SK-N-SH treated with all-trans-retinoic acid at 6 μM for 48 hours (cell line): ENCODE measurements around the gene NDUFB2.

Source experiments
- ATAC-seq: fragments of 200-7000 bp; cut with Tn5 transposase; 3 replicates; pipeline ENCODE4 v1.9.1; 2020; ENCODE audit warnings: mild to moderate bottlenecking, moderate library complexity
- ARNTL ChIP-seq: fragments of 450-650 bp; formaldehyde crosslinking; IDR thresholded peaks from 2 replicates; pipeline ENCODE4 v1.5.0; 2020; ENCODE audit warnings: low read depth, mild to moderate bottlenecking, moderate library complexity, borderline replicate concordance
- CSDC2 ChIP-seq: fragments of 250-450 bp; sonication (Bioruptor Pico); IDR thresholded peaks from 2 replicates; pipeline ENCODE4 v1.5.0; 2020; ENCODE audit warnings: mild to moderate bottlenecking, moderate library complexity
- ESRRG ChIP-seq: fragments of 250-450 bp; sonication (Bioruptor Pico); IDR thresholded peaks from 2 replicates; pipeline ENCODE4 v1.6.1; 2021; ENCODE audit warnings: mild to moderate bottlenecking
- GLIS3 ChIP-seq: fragments of 250-450 bp; sonication (Bioruptor Pico); IDR thresholded peaks from 2 replicates; pipeline ENCODE4 v1.5.0; 2020; ENCODE audit warnings: mild to moderate bottlenecking, moderate library complexity
- ISL1 ChIP-seq: fragments of 250-450 bp; sonication (Bioruptor Pico); IDR thresholded peaks from 2 replicates; pipeline ENCODE4 v2.1.2; 2022; ENCODE audit warnings: mild to moderate bottlenecking, moderate library complexity
- OSR1 ChIP-seq: fragments of 250-450 bp; sonication (Bioruptor Pico); IDR thresholded peaks from 2 replicates; pipeline ENCODE4 v1.8.0; 2022; ENCODE audit warnings: moderate library complexity, mild to moderate bottlenecking, inconsistent platforms
- PPARA ChIP-seq: fragments of 250-450 bp; sonication (Bioruptor Pico); IDR thresholded peaks from 2 replicates; pipeline ENCODE4 v1.5.0; 2020; ENCODE audit warnings: mild to moderate bottlenecking, borderline replicate concordance
- RARB ChIP-seq: fragments of 250-450 bp; sonication (Bioruptor Pico); IDR thresholded peaks from 2 replicates; pipeline ENCODE4 v1.8.0; 2021; ENCODE audit warnings: mild to moderate bottlenecking, moderate library complexity
- SNAI2 ChIP-seq: fragments of 250-450 bp; sonication (Bioruptor Pico); IDR thresholded peaks from 2 replicates; pipeline ENCODE4 v1.5.0; 2020; ENCODE audit warnings: mild to moderate bottlenecking, moderate library complexity
- TOX ChIP-seq: fragments of 250-450 bp; sonication (Bioruptor Pico); IDR thresholded peaks from 2 replicates; pipeline ENCODE4 v1.8.0; 2021; ENCODE audit warnings: mild to moderate bottlenecking, moderate library complexity, borderline replicate concordance
- ZC3H10 ChIP-seq: fragments of 250-450 bp; sonication (Bioruptor Pico); IDR thresholded peaks from 2 replicates; pipeline ENCODE4 v1.5.1; 2021; ENCODE audit warnings: mild to moderate bottlenecking, moderate library complexity
- ZNF565 ChIP-seq: fragments of 450-650 bp; formaldehyde crosslinking; conservative IDR thresholded peaks from 2 replicates; pipeline ENCODE4 v1.5.0; 2020; ENCODE audit warnings: low read depth, mild to moderate bottlenecking, moderate library complexity
- ZNF70 ChIP-seq: fragments of 450-650 bp; formaldehyde crosslinking; IDR thresholded peaks from 2 replicates; pipeline ENCODE4 v1.5.0; 2020; ENCODE audit warnings: mild to moderate bottlenecking, moderate library complexity
- TF ChIP-seq, protein P1 (sequence below): fragments of 250-450 bp; sonication (Bioruptor Pico); IDR thresholded peaks from 2 replicates; pipeline ENCODE4 v1.5.0; 2020; ENCODE audit warnings: mild to moderate bottlenecking, moderate library complexity
- TF ChIP-seq, protein P2 (sequence below): fragments of 250-450 bp; sonication (Bioruptor Pico); IDR thresholded peaks from 2 replicates; pipeline ENCODE4 v1.5.1; 2020; ENCODE audit warnings: low read depth, mild to moderate bottlenecking, moderate library complexity
- TF ChIP-seq, protein P3 (sequence below): fragments of 250-450 bp; sonication (Bioruptor Pico); IDR thresholded peaks from 2 replicates; pipeline ENCODE4 v1.8.0; 2020; ENCODE audit warnings: mild to moderate bottlenecking, moderate library complexity, borderline replicate concordance
- TF ChIP-seq, protein P4 (sequence below): fragments of 250-450 bp; sonication (Bioruptor Pico); IDR thresholded peaks from 2 replicates; pipeline ENCODE4 v1.5.1; 2021; ENCODE audit warnings: mild to moderate bottlenecking, moderate library complexity
- TF ChIP-seq, protein P5 (sequence below): fragments of 250-450 bp; sonication (Bioruptor Pico); IDR thresholded peaks from 2 replicates; pipeline ENCODE4 v1.8.0; 2021; ENCODE audit warnings: low read depth, mild to moderate bottlenecking, moderate library complexity, borderline replicate concordance

The NDUFB2 gene

DNA sequence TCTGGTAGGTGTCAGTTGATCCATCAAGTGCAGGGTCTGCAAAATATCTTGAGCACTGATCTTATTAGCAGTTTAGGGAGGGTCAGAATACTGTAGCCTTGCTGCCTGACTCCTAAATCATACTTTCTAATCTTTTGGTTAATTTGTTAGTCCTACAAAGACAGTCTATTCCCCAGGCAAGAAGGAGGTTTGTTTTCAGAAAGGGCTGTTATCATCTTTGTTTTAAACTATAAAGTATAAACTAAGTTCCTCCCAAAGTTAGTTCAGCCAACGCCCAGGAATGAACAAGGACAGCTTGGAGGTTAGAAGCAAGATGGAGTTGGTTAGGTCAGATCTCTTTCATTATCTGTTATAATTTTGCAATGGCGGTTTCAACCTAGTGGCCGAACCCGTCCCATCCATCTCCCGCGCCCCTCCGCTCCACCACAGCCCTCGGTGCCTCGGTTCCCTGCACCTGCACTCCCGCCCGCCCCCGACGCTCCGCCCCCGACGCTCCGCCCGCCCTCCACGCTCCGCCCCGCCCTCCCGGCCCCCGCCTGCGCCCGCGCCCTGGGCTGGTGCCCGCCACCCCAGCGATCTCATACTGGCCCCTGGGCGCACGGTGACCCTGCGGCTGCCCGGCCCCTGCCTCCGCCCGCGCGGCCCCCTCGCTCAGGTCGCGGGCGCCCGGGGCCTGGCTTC is 24.0 kb upstream of the NDUFB2 start, which contains the start of gene ADCK2:
Gene ADCK2, plus strand, starts transcription at position 564 of the 681 bp plus-strand sequence. CDS start 386 bp downstream, outside the sequence.
- peak; percentile 72 for ATAC-seq
- TF ChIP-seq SNAI2 (CRISPR knock-in tag), result no peak
- no peak for TF ChIP-seq ARNTL (CRISPR knock-in tag)
- TF ChIP-seq, protein P1, sequence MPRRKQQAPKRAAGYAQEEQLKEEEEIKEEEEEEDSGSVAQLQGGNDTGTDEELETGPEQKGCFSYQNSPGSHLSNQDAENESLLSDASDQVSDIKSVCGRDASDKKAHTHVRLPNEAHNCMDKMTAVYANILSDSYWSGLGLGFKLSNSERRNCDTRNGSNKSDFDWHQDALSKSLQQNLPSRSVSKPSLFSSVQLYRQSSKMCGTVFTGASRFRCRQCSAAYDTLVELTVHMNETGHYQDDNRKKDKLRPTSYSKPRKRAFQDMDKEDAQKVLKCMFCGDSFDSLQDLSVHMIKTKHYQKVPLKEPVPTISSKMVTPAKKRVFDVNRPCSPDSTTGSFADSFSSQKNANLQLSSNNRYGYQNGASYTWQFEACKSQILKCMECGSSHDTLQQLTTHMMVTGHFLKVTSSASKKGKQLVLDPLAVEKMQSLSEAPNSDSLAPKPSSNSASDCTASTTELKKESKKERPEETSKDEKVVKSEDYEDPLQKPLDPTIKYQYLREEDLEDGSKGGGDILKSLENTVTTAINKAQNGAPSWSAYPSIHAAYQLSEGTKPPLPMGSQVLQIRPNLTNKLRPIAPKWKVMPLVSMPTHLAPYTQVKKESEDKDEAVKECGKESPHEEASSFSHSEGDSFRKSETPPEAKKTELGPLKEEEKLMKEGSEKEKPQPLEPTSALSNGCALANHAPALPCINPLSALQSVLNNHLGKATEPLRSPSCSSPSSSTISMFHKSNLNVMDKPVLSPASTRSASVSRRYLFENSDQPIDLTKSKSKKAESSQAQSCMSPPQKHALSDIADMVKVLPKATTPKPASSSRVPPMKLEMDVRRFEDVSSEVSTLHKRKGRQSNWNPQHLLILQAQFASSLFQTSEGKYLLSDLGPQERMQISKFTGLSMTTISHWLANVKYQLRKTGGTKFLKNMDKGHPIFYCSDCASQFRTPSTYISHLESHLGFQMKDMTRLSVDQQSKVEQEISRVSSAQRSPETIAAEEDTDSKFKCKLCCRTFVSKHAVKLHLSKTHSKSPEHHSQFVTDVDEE (CRISPR knock-in tag), result no peak

DNA sequence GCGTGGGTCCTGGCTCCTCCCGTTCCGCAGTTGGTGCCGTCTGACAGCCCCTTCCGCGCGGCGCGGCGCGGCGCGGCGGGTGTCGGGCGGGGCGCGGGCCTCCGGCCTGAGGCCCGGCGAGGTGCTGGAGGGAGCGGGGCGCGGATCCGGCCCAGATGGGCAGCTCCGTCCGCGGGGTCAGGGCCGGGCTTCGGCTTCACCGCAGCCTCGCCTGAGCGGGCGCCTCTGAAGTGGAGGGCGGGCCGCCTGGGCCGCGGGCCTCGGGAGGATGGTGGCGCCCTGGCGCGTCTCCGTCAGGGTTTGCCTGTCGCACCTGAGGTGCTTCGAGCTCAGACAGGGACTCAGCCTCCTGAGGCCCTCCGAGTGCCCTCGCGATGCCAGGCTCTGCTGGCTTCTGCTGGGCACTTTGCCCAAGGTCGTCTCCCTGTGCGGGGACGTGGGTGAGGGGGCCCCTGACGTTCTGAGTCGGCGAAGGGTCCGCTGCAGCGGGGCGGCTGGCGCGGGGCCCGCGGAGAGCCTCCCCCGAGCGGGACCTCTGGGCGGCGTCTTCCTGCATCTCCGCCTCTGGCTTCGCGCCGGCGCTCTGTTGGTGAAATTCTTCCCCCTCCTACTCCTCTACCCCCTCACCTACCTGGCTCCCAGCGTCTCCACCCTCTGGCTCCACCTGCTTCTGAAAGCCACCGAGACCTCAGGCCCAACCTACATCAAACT is 23.3 kb upstream of the NDUFB2 start:
- peak; percentile 65 for ATAC-seq

DNA sequence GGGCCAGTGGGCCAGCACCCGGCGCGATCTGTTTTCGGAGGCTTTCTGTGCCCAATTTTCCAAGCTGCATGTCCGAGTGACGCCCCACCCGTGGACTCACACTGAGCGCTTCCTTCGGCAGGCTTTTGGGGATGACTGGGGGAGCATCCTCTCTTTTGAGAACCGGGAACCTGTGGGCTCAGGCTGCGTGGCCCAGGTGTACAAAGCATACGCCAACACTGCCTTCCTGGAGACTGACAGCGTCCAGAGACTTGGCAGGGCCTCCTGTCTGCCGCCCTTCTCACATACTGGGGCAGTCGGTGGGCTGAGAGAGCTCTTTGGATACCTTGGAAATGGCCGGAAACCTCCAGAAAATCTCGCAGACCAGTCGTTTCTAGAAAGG is 22.7 kb upstream of the NDUFB2 start:
- TF ChIP-seq OSR1 (CRISPR knock-in tag) (no peak), GLIS3 (CRISPR knock-in tag) (no peak), SNAI2 (CRISPR knock-in tag) (no peak), ZNF70 (no peak), TOX (no peak), ESRRG (no peak)
- TF ChIP-seq, protein P1 (CRISPR knock-in tag), result no peak
- ATAC-seq, result peak; percentile 2; the same call in 1 of the 3 replicates

More for the DNA sequence above, 23.3 kb upstream of the NDUFB2 start:
- TF ChIP-seq SNAI2 (CRISPR knock-in tag) (no peak), GLIS3 (CRISPR knock-in tag) (no peak), ZC3H10 (no peak), ZNF565 (CRISPR knock-in tag) (no peak), RARB (no peak)
- TF ChIP-seq, protein P2, sequence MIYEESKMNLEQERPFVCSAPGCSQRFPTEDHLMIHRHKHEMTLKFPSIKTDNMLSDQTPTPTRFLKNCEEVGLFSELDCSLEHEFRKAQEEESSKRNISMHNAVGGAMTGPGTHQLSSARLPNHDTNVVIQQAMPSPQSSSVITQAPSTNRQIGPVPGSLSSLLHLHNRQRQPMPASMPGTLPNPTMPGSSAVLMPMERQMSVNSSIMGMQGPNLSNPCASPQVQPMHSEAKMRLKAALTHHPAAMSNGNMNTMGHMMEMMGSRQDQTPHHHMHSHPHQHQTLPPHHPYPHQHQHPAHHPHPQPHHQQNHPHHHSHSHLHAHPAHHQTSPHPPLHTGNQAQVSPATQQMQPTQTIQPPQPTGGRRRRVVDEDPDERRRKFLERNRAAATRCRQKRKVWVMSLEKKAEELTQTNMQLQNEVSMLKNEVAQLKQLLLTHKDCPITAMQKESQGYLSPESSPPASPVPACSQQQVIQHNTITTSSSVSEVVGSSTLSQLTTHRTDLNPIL (CRISPR knock-in tag), result no peak
- TF ChIP-seq, protein P3, sequence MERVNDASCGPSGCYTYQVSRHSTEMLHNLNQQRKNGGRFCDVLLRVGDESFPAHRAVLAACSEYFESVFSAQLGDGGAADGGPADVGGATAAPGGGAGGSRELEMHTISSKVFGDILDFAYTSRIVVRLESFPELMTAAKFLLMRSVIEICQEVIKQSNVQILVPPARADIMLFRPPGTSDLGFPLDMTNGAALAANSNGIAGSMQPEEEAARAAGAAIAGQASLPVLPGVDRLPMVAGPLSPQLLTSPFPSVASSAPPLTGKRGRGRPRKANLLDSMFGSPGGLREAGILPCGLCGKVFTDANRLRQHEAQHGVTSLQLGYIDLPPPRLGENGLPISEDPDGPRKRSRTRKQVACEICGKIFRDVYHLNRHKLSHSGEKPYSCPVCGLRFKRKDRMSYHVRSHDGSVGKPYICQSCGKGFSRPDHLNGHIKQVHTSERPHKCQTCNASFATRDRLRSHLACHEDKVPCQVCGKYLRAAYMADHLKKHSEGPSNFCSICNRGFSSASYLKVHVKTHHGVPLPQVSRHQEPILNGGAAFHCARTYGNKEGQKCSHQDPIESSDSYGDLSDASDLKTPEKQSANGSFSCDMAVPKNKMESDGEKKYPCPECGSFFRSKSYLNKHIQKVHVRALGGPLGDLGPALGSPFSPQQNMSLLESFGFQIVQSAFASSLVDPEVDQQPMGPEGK, result no peak

DNA sequence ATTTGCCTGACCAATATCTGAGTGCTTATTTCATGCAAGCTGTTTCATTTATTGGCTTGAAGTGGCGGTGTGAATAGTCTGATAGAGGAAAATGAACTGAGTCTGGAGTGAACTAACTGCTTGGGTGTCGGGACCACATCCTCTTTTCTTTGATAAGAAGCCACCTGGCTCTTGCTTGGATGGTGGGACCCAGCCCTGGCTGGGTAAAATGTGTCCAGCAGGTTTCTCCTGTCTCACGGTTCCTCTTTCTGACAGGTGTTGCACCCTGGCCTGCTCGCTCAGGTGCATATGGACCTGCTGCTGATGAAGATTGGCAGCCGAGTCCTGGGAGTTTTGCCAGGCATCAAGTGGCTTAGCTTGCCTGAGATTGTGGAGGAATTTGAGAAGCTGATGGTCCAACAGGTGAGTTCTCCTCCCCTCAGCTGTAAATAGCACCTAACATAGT is 22.1 kb upstream of the NDUFB2 start:
- no peak for ATAC-seq
- TF ChIP-seq ZNF70 (no peak), SNAI2 (CRISPR knock-in tag) (no peak), GLIS3 (CRISPR knock-in tag) (no peak), TOX (no peak), ZNF565 (CRISPR knock-in tag) (no peak), PPARA (no peak), CSDC2 (CRISPR knock-in tag) (no peak), ZC3H10 (no peak), ISL1 (CRISPR knock-in tag) (no peak)
- TF ChIP-seq, protein P4, sequence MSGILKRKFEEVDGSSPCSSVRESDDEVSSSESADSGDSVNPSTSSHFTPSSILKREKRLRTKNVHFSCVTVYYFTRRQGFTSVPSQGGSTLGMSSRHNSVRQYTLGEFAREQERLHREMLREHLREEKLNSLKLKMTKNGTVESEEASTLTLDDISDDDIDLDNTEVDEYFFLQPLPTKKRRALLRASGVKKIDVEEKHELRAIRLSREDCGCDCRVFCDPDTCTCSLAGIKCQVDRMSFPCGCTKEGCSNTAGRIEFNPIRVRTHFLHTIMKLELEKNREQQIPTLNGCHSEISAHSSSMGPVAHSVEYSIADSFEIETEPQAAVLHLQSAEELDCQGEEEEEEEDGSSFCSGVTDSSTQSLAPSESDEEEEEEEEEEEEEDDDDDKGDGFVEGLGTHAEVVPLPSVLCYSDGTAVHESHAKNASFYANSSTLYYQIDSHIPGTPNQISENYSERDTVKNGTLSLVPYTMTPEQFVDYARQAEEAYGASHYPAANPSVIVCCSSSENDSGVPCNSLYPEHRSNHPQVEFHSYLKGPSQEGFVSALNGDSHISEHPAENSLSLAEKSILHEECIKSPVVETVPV (CRISPR knock-in tag), result no peak
- TF ChIP-seq, protein P5, sequence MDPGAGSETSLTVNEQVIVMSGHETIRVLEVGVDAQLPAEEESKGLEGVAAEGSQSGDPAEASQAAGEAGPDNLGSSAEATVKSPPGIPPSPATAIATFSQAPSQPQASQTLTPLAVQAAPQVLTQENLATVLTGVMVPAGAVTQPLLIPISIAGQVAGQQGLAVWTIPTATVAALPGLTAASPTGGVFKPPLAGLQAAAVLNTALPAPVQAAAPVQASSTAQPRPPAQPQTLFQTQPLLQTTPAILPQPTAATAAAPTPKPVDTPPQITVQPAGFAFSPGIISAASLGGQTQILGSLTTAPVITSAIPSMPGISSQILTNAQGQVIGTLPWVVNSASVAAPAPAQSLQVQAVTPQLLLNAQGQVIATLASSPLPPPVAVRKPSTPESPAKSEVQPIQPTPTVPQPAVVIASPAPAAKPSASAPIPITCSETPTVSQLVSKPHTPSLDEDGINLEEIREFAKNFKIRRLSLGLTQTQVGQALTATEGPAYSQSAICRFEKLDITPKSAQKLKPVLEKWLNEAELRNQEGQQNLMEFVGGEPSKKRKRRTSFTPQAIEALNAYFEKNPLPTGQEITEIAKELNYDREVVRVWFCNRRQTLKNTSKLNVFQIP (CRISPR knock-in tag), result no peak
